GM18499 (cell line): ENCODE data around the gene GABARAPL1.
"Not testable (repeated sequence)": the region's sequence is repeated elsewhere in the genome, so short reads cannot be mapped to it uniquely, and the experiment has no call there.

Experiments
- ATAC-seq: cut with Tn5 transposase; IDR thresholded peaks from one replicate; pipeline ENCODE4 v1.9.1; 2021; ENCODE audit warnings: moderate number of reproducible peaks; ENCODE audit not compliant: insufficient read depth, unreplicated experiment

Gene GABARAPL1

DNA sequence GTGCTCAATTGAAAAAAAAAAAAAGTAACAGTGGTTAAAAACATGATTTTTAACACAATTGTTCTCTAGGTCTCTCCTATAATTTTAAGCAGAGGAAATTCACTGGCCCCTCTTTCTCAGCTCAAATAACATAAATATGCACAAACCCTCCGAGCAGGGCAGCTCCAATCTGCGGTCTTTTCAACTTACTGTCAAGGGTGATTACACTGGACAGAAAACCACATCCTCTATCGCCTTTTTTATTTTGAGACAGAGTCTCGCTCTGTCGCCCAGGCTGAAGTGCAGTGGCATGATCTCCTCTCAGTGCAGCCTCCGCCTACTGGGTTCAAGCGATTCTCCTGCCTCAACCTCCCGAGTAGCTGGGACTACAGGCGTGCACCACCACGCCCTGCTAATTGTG lies 16.5 kb upstream of the GABARAPL1 start:
- ATAC-seq, result peak; percentile 73

DNA sequence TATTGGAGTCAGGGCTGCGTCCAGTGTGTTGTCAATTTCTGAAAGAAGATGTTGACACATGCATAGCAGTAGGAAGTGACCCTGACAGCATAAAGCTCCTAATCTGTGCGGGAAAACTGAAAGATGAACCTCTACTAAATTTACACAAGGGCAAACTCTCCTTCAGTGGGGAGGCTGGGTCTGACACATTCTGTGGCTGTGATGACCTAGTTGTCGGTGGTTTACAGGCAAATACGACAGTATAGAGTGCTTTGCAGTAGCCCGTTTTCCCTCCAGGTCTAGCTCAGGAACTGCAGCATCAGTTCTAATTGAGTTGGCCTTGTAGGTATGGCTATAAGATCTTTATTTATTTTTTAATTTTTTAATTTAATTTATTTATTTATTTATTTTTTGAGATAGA lies 14.8 kb upstream of the GABARAPL1 start:
- ATAC-seq, result no peak

DNA sequence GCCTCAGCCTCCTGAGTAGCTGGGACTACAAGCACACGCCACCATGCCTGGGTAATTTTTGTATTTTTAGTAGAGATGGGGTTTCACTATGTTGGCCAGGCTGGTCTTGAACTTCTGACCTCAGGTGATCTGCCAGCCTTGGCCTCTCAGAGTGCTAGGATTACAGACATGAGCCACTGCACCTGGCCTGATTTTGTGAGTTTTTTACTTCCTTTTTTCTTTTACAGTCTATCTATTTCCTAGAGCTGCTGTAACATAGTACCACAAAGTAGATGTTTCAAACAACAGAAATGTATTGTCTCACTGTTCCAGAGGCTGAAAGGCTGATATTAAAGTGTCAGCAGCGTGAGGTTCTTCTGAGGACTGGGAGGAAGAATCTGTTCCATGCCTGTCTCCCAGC lies 8.2 kb upstream of the GABARAPL1 start:
- not testable (repeated sequence) for ATAC-seq

DNA sequence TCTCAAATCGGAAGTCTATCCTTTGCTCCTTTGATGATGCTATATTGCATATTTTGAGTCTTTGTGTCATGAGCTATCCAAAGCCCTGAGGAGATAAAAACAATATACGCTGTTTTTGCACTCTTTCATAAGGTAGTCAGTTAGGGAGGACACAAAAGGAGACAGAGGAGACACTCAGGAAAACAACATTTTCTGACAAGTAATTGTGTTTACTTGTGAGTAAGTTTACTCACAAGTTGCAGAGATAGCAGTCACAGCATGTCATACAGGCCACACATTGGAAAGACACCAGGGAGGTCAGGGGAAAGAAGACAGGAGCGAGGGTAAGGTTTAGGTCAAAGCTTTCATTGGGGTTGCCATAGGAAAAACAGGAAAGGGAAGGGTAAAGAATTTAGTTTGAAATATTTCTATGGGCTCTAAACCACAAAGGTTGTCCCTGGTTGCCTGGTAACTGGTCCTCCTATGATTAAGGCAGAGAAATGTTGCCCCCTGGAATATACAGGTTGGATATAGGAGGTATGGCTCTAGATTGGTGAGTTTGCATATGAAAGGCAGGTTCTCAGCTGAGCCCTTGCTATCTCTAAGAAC lies 7.4 kb upstream of the GABARAPL1 start:
- no peak for ATAC-seq

DNA sequence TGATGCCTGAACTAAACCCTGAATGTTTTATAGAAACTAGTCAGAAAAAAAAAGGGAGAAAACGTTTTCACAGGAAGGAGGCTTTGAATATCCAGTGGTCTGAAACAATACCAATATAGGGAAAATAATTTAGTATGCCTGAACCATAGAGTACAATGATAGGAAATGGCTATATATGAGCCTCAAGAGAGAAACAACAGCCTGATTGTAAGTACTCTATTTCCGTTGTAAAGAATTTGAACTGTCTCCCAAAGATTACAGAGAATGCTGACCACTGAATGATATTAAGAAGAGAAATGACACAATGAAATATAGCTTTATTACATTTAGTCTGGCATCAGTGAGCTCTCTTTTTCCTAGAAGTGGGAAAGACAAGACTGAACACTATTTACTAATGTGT lies 5.5 kb upstream of the GABARAPL1 start:
- ATAC-seq, result no peak

DNA sequence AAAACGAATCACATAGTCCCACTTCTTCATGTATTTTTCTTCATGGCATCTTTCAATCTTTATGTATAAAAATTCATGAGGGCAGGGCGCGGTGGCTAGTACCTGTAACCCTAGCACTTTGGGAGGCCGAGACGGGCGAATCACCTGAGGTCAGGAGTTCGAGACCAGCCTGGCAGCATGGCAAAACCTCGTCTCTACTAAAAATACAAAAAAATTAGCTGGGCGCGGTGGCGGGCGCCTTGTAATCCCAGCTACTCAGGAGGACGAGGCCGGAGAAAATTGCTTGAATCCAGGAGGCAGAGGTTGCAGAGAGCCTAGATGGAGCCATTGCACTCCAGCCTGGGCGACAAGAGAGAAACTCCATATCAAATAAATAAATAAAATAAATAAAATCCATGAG lies 2.5 kb upstream of the GABARAPL1 start:
- ATAC-seq, result no peak

DNA sequence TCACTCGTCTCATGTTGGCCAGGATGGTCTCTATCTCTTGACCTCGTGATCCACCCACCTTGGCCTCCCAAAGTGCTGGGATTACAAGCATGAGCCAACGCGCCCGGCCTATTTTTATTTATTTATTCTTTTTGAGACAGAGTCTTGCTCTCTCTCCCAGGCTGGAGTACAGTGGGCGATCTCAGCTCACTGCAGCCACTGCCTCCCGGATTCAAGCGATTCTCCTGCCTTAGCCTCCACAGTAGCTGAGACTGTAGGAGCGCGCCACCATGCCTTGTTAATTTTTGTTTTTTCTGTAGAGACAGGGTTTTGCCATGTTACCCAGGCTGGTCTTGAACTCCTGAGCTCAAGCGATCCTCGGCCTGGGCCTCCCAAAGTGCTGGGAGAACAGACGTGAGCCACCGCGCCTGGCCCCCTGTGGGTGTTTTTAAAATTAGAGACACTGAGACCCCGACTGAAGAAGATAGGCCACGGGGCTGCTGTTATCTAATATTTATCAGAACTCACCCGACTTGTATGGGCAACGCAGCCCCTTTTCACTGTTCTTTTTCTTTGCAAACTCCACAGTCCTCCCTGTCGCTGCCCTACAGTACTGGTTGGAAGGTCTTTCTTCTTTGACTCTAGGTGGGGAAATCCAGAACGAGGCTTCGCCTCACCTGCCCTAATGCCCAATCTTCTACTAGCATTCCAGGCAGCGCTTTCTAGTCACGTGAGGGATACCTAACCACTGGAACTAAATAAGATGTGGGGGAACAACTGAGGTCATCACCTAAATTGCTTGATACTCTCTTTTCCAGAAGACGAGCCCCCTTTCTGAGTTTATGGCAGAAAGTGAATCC lies 1.4 kb upstream of the GABARAPL1 start:
- no peak for ATAC-seq

DNA sequence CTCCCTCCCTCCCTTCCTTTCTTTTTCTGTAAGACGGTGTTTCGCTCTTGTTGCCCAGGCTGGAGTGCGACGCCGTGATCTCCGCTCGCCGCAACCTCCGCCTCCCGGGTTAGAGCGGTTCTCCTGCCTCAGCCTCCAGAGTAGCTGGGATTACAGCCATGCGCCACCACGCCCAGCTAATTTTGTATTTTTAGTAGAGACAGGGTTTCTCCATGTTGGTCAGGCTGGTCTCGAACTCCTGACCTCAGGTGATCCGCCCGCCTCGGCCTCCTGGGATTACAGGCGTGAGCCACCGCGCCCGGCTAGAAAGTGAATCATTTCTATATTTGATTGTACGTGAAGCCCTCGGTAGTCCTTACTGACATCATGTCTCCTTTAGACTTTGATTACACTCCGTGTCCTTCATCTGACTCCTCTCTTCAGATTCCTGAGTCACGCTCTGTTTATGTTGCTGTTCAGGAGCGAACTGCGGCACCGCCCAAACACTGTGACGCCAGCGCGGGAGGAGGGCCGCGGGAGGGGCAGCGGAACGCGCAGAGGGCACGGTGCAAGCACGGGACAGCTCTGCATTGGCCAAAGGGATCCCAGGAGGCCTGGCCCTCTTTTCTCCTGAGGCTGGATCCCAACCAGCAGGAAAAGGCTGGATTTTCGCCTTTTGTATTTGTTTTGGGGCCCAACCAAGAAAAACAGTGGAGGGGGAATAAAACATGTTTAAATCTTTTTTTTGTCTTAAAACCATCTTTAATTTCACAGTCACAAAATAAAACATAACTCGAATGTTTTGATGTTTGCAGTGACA lies 538 bp upstream of the GABARAPL1 start:
- no peak for ATAC-seq

DNA sequence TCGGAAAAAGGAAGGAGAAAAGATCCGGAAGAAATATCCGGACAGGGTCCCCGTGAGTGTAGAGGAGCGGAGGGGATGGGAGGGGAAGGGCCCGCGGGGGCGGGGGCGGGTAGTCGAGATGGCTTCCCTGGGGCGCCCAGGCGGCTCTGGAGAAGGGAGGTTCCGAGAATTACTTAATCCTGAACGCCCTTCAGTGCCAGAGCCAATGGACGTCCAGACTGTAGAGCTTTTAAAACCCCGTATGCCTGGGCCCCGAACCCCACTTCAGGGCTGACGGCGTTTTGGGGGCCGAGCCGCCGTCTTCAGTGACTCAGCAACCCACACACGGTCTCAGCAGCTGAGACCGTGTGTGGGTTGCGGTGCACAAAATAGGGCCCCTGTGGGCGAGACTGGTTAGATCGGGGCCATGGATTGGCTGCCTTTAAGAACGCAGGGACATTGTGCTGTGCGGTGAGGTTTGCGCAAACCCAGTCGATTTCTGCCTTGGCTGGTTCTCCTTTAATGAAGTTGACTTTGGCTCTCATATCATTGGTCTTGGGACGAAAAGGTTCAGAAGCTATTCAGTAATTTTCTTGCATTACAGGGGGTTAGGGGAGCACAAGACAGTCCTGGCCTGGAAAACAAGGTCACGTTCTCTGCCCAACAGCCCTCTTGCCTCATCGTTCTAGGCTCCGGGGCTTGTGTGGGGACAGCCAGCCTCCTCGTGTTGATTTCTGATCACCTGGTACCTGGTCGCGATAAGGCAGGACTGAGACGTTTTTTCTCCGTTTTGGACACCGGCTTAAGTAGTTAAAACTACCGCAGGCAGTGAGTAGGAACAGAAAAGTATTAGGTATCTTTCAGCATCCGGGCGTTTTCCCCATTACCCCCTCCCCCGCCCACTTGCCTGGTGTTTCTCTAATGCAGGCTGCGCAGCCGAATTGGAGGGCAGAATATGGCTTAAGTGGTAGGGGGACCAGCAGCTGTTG lies 775 bp downstream of the GABARAPL1 start:
- no peak for ATAC-seq

DNA sequence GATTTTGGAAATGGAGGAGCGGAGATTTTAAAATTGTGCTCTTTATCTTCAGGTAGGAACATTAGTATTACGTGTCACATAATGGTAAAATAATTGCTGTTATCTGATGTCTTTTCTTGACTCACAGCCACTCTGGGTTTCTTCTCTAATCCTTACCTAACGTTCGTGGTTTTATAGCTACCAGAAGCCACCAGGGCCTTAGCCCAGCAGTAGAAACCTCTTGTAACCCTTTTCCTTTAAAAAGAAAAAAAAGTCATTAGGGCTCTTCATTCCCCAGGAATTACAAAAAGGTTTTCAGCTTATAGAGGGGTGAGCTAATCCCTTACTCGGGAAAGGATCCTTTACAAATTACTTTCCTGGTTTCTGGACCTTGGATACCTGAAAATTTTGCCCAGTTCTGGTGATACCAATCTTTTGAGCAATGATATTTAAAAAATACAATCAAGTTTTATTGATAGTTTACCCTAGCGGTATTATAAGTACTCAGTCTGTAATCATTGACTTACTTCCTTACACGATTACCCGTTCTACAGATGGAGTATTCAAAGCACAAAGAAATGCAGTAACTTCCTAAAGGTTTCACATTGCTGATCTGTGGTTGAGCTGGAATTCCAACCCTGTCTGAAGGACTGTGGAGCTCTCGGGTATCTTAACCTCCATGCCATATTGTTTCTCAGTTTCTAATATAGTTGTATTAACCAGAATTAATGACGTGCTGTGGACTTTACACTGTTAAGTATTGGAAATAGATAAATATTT lies 1.6 kb downstream of the GABARAPL1 start:
- no peak for ATAC-seq

DNA sequence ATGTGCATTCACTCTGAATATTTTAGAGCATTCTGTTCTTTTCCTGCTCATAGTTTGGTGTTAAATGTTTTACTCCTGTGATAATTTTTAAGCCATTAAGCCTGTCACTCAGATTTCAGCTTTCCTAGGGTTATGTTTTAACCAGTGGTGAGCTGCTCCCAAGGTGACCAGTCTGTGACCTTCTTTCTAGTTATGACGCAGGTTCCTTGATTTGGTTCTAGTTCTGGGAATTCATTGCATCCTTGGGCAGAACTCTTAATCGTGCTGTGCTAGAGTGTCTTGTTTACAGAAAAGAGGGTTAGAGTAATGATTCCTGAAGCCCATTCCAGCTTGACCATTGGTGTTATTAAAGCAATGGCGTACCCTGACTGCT lies 2.2 kb downstream of the GABARAPL1 start:
- no peak for ATAC-seq

DNA sequence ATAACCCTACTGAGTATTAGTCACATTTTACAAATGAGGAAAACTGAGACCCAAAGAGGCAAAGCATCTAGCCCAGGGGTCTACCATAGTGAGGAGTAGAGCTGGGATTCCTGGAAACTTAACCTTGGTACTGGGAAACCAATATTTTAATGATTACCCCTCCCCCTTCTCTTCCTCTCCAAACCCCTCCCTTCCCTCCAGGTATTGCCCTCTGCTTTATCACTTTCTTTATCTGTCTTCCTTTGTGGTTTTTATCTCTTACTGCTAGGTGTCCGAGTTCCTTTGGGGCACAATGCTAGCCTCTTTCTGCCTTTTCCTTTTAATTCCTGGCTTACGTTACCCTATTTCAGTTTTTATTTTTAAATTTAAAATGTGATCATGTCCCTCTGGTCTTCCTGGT lies 2.8 kb downstream of the GABARAPL1 start:
- no peak for ATAC-seq

DNA sequence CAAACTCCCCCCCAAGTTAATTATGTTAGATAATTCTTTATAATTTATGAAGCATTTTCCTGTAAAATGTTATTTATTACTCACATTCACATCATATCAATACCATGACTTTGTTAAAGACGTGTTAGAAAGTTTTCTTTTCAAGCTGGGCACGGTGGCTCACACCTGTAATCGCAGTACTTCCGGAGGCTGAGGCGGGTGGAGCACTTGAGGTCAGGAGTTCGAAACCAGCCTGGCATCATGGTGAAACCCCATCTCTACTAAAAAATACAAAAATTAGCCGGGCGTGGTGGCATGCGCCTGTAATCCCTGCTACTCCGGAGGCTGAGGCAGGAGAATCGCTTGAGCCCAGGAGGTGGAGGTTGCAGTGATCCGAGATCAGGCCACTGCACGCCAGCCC lies 3.3 kb downstream of the GABARAPL1 start:
- not testable (repeated sequence) for ATAC-seq

DNA sequence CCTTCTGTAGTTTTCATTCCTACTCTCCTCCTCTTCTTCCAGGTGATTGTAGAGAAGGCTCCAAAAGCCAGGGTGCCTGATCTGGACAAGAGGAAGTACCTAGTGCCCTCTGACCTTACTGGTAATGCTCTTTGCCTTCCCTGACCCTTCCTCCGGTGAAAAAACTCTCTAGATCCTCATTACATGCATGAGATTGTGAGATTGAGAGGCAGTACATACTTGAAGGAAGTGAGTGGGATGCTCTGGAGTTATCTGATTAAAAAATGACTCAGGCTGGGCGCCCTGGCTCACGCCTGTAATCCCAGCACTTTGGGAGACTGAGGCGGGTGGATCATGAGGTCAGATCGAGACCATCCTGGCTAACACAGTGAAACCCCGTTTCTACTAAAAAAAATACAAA lies 5.3 kb downstream of the GABARAPL1 start:
- ATAC-seq, result no peak

DNA sequence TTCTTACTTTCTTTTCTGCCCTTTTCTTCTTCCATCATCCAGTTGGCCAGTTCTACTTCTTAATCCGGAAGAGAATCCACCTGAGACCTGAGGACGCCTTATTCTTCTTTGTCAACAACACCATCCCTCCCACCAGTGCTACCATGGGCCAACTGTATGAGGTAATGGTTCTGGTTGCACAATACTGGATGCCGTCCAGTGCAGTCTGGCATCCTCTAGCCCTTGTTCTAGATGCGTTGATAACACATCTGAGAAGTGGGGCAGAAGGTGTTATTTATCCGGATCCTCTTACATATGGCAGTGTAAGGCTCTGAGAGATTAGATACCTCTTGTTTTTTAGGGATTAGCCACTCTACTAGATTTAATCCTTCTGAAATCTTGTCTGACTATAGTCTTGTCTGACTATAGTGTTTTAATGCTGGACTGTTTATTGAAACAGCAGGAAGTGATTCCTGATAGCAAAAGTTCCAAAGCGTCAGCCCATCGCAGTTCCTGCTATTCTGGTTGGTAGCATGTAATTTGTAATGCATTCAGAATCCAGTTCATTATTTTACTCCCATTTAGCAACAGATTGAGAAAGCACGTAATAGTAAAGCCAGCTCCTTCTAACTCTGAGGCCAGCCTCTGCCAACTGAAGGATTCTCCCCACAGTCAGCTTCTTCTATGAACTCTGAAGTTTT lies 7.9 kb downstream of the GABARAPL1 start:
- no peak for ATAC-seq

DNA sequence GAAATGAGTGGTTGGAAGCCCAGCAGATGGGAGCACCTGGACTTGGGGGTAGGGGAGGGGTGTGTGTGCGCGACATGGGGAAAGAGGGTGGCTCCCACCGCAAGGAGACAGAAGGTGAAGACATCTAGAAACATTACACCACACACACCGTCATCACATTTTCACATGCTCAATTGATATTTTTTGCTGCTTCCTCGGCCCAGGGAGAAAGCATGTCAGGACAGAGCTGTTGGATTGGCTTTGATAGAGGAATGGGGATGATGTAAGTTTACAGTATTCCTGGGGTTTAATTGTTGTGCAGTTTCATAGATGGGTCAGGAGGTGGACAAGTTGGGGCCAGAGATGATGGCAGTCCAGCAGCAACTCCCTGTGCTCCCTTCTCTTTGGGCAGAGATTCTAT lies 9.2 kb downstream of the GABARAPL1 start:
- ATAC-seq, result no peak

DNA sequence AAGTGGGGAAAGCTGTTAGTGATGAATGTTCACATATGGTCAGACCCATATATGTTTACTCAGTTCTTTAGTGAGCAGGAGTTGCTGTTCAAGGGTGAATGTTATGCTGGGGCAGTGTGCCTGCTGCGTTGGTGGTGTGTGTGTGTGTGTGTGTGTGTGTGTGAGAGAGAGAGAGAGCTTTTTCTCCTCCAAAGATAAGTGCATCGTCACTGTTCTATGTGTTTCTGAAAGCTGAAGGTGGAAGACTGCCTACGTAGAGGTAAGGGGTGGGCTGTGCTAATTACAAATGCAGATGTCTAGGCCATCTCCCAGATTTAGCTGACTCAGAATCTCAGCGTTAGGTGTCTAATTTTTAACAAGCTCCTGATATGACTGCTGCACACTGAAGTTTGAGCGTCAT lies 10.5 kb downstream of the GABARAPL1 start:
- ATAC-seq, result no peak

DNA sequence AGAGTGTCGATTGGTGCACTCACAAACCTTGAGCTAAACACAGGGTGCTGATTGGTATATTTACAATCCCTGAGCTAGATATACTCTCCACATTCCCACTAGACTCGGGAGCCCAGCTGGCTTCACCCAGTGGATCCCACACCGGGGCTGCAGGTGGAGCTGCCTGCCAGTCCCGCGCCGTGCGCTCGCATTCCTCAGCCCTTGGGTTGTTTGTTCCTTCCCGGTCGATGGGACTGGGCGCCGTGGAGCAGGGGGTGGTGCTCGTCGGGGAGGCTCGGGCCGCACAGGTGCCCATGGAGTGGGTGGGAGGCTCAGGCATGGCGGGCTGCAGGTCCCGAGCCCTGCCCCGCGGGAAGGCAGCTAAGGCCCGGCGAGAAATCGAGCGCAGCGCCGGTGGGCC lies 12.7 kb downstream of the GABARAPL1 start:
- not testable (repeated sequence) for ATAC-seq

DNA sequence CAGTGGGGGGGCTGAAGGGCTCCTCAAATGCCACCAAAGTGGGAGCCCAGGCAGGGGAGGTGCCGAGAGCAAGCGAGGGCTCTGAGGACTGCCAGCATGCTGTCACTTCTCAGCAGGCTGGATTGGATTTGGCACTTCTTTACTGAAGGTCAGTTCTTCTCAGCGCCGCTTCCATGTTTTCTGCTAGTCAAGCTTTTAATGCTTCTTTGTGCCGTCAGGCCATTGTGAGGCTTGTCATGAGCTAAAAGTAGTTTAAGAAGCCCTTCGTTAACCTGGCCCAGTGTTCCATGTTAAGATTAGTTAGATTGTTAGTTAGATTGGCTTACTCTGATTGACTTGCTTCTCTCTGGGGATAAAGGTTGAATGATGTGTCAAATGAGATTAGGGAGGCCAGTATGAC lies 13.4 kb downstream of the GABARAPL1 start:
- no peak for ATAC-seq
